HL-60 (cell line): ENCODE results near the gene ZNF507.

Source experiments
- DNase-seq, 2 experiments: peaks; one replicate each; pipeline ENCODE4 v3.0.0-alpha.2; 2010 to 2020; ENCODE audit warnings: low read depth in 1 of 2, low spot score in 1 of 2
- H3K27ac ChIP-seq: fragments of 250-450 bp; sonication (Bioruptor Pico); replicated peaks from 2 replicates; pipeline ENCODE4 v1.5.1; 2020; ENCODE audit warnings: mild to moderate bottlenecking, moderate library complexity
- H3K27me3 ChIP-seq: fragments of 250-450 bp; sonication (Bioruptor Pico); 2 replicates; pipeline ENCODE4 v1.5.1; 2021; ENCODE audit warnings: mild to moderate bottlenecking, moderate library complexity; ENCODE audit not compliant: insufficient read depth, poor library complexity, severe bottlenecking
- H3K4me3 ChIP-seq: replicated peaks from 2 replicates; pipeline ENCODE4 v1.5.1; 2011; ENCODE audit warnings: mild to moderate bottlenecking, control low read depth, low read length; ENCODE audit not compliant: insufficient read depth
- CTCF ChIP-seq: IDR thresholded peaks from one replicate; pipeline ENCODE4 v1.5.1; 2011; ENCODE audit warnings: low read length, control low read depth, inconsistent platforms; ENCODE audit not compliant: insufficient read depth
- GABPA ChIP-seq: IDR thresholded peaks from 2 replicates; pipeline ENCODE4 v1.6.1; 2012; ENCODE audit warnings: low read depth
- POLR2AphosphoS5 ChIP-seq: IDR thresholded peaks from 2 replicates; pipeline ENCODE4 v1.6.1; 2012; ENCODE audit warnings: low read depth
- REST ChIP-seq: IDR thresholded peaks from 2 replicates; pipeline ENCODE4 v1.6.1; 2012; ENCODE audit warnings: low read depth; ENCODE audit not compliant: insufficient replicate concordance
- SPI1 ChIP-seq: IDR thresholded peaks from 2 replicates; pipeline ENCODE4 v1.6.1; 2012; ENCODE audit warnings: low read depth, mild to moderate bottlenecking, borderline replicate concordance

Gene ZNF507

GRCh38 chr19:32436692-32437091 is 91.3 kb downstream of the ZNF507 start:
- no peak overlapping the region for H3K4me3 ChIP-seq
- no peaks in the 10 kb centered on the region for H3K27me3 ChIP-seq
- no peak for DNase-seq
- no peak overlapping the region for H3K27ac ChIP-seq
- TF ChIP-seq POLR2AphosphoS5: no peak
- TF ChIP-seq REST: no peak
- TF ChIP-seq SPI1: no peak
- no peak for TF ChIP-seq GABPA
- no peak for TF ChIP-seq CTCF

- H3K27ac ChIP-seq: no peak overlapping the region
- H3K27me3 ChIP-seq: no peaks in the 10 kb centered on the region
- no peak for DNase-seq
- H3K4me3 ChIP-seq: no peak overlapping the region
- TF ChIP-seq REST (no peak), GABPA (no peak), SPI1 (no peak), POLR2AphosphoS5 (no peak), CTCF (no peak)
These were observed 91.7 kb downstream of the ZNF507 start for GRCh38 chr19:32437096-32437495.
